Right hindlimb (tissue), 1 donor: ENCODE data around the gene TMEM163.
"Not testable (repeated sequence)": the region's sequence is repeated elsewhere in the genome, so short reads cannot be mapped to it uniquely, and the experiment has no call there.

Source experiments
- DNase-seq: peaks from one replicate; pipeline ENCODE4 v3.0.0-alpha.2; 2018

Gene TMEM163

GRCh38 chr2:134512734-134513464 is 205.9 kb downstream of the TMEM163 start:
- DNase-seq, result no peak

- DNase-seq, result no peak
Observed at GRCh38 chr2:134508391-134508790, 210.4 kb downstream of the TMEM163 start.

GRCh38 chr2:134507697-134508096 is 211.1 kb downstream of the TMEM163 start:
- DNase-seq, result no peak

GRCh38 chr2:134507159-134507558 is 211.6 kb downstream of the TMEM163 start:
- DNase-seq, result not testable (repeated sequence)

GRCh38 chr2:134505446-134505845 is 213.4 kb downstream of the TMEM163 start:
- no peak for DNase-seq

GRCh38 chr2:134504586-134505336 is 214.0 kb downstream of the TMEM163 start:
- DNase-seq, result no peak

GRCh38 chr2:134502104-134502503 is 216.7 kb downstream of the TMEM163 start:
- DNase-seq, result no peak

GRCh38 chr2:134501476-134502091 is 217.2 kb downstream of the TMEM163 start:
- no peak for DNase-seq

GRCh38 chr2:134500211-134500935 is 218.4 kb downstream of the TMEM163 start:
- no peak for DNase-seq

GRCh38 chr2:134499307-134499926 is 219.4 kb downstream of the TMEM163 start:
- no peak for DNase-seq

- no peak for DNase-seq
Observed at GRCh38 chr2:134498654-134499053, 220.1 kb downstream of the TMEM163 start.

- no peak for DNase-seq
Observed at GRCh38 chr2:134493797-134494196, 225.0 kb downstream of the TMEM163 start.

GRCh38 chr2:134491771-134492441 is 226.9 kb downstream of the TMEM163 start:
- no peak for DNase-seq

GRCh38 chr2:134491022-134491421 is 227.8 kb downstream of the TMEM163 start:
- DNase-seq, result no peak

- DNase-seq, result no peak
Observed at GRCh38 chr2:134490559-134490958, 228.2 kb downstream of the TMEM163 start.

GRCh38 chr2:134489732-134490384 is 228.9 kb downstream of the TMEM163 start:
- DNase-seq, result no peak

- DNase-seq, result no peak
Observed at GRCh38 chr2:134482766-134483340, 235.9 kb downstream of the TMEM163 start.

GRCh38 chr2:134482131-134482723 is 236.6 kb downstream of the TMEM163 start:
- no peak for DNase-seq

- DNase-seq, result no peak
Observed at GRCh38 chr2:134479696-134480330, 239.0 kb downstream of the TMEM163 start.

- not testable (repeated sequence) for DNase-seq
Observed at GRCh38 chr2:134476982-134477381, 241.8 kb downstream of the TMEM163 start.
